SK-N-SH treated with all-trans-retinoic acid at 6 μM for 48 hours (cell line): ENCODE measurements around the gene SH3RF1.

Experiments used
- ARNTL ChIP-seq: fragments of 450-650 bp; formaldehyde crosslinking; IDR thresholded peaks from 2 replicates; pipeline ENCODE4 v1.5.0; 2020; ENCODE audit warnings: low read depth, mild to moderate bottlenecking, moderate library complexity, borderline replicate concordance
- TOX ChIP-seq: fragments of 250-450 bp; sonication (Bioruptor Pico); IDR thresholded peaks from 2 replicates; pipeline ENCODE4 v1.8.0; 2021; ENCODE audit warnings: mild to moderate bottlenecking, moderate library complexity, borderline replicate concordance
- ZFP3 ChIP-seq: fragments of 250-450 bp; sonication (Bioruptor Pico); IDR thresholded peaks from 2 replicates; pipeline ENCODE4 v1.5.0; 2020; ENCODE audit warnings: mild to moderate bottlenecking, moderate library complexity
- ZFP30 ChIP-seq: fragments of 450-650 bp; formaldehyde crosslinking; IDR thresholded peaks from 2 replicates; pipeline ENCODE4 v1.5.0; 2022; ENCODE audit warnings: mild to moderate bottlenecking, moderate library complexity
- TF ChIP-seq, protein P1 (sequence below): fragments of 250-450 bp; sonication (Bioruptor Pico); IDR thresholded peaks from 2 replicates; pipeline ENCODE4 v1.8.0; 2020; ENCODE audit warnings: mild to moderate bottlenecking, moderate library complexity, borderline replicate concordance
- TF ChIP-seq, protein P2 (sequence below): fragments of 250-450 bp; sonication (Bioruptor Pico); IDR thresholded peaks from 2 replicates; pipeline ENCODE4 v1.5.0; 2020; ENCODE audit warnings: mild to moderate bottlenecking, moderate library complexity
- TF ChIP-seq, protein P3 (sequence below): fragments of 250-450 bp; sonication (Bioruptor Pico); IDR thresholded peaks from 2 replicates; pipeline ENCODE4 v1.5.1; 2021; ENCODE audit warnings: mild to moderate bottlenecking, moderate library complexity
- TF ChIP-seq, protein P4 (sequence below): fragments of 250-450 bp; sonication (Bioruptor Pico); IDR thresholded peaks from 2 replicates; pipeline ENCODE4 v1.5.1; 2020; ENCODE audit warnings: low read depth, mild to moderate bottlenecking, moderate library complexity

DNA sequence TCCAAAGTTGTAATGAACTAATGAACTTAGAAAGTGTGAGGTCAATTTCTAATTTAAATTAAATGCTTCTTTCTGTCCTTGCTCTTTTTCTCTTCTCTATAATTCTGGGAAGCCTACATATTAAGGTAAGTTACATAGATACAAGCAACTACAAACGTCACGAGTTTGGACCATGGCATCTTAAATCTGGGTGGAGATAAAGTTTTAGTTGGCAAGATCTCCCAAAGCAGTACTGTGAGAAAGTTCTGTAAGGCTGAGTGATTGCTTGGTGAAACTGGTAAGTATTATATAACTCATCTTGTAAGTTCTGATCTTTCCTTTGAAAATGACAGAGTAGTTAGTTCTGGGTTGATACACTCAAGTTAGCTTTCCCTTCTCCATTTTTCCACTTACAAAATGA is 135.0 kb downstream of the SH3RF1 start:
- TF ChIP-seq, protein P1, sequence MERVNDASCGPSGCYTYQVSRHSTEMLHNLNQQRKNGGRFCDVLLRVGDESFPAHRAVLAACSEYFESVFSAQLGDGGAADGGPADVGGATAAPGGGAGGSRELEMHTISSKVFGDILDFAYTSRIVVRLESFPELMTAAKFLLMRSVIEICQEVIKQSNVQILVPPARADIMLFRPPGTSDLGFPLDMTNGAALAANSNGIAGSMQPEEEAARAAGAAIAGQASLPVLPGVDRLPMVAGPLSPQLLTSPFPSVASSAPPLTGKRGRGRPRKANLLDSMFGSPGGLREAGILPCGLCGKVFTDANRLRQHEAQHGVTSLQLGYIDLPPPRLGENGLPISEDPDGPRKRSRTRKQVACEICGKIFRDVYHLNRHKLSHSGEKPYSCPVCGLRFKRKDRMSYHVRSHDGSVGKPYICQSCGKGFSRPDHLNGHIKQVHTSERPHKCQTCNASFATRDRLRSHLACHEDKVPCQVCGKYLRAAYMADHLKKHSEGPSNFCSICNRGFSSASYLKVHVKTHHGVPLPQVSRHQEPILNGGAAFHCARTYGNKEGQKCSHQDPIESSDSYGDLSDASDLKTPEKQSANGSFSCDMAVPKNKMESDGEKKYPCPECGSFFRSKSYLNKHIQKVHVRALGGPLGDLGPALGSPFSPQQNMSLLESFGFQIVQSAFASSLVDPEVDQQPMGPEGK (CRISPR knock-in tag): no peak
- no peak for TF ChIP-seq ZFP30 (CRISPR knock-in tag)
- TF ChIP-seq, protein P2, sequence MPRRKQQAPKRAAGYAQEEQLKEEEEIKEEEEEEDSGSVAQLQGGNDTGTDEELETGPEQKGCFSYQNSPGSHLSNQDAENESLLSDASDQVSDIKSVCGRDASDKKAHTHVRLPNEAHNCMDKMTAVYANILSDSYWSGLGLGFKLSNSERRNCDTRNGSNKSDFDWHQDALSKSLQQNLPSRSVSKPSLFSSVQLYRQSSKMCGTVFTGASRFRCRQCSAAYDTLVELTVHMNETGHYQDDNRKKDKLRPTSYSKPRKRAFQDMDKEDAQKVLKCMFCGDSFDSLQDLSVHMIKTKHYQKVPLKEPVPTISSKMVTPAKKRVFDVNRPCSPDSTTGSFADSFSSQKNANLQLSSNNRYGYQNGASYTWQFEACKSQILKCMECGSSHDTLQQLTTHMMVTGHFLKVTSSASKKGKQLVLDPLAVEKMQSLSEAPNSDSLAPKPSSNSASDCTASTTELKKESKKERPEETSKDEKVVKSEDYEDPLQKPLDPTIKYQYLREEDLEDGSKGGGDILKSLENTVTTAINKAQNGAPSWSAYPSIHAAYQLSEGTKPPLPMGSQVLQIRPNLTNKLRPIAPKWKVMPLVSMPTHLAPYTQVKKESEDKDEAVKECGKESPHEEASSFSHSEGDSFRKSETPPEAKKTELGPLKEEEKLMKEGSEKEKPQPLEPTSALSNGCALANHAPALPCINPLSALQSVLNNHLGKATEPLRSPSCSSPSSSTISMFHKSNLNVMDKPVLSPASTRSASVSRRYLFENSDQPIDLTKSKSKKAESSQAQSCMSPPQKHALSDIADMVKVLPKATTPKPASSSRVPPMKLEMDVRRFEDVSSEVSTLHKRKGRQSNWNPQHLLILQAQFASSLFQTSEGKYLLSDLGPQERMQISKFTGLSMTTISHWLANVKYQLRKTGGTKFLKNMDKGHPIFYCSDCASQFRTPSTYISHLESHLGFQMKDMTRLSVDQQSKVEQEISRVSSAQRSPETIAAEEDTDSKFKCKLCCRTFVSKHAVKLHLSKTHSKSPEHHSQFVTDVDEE (CRISPR knock-in tag): no peak
- TF ChIP-seq, protein P3, sequence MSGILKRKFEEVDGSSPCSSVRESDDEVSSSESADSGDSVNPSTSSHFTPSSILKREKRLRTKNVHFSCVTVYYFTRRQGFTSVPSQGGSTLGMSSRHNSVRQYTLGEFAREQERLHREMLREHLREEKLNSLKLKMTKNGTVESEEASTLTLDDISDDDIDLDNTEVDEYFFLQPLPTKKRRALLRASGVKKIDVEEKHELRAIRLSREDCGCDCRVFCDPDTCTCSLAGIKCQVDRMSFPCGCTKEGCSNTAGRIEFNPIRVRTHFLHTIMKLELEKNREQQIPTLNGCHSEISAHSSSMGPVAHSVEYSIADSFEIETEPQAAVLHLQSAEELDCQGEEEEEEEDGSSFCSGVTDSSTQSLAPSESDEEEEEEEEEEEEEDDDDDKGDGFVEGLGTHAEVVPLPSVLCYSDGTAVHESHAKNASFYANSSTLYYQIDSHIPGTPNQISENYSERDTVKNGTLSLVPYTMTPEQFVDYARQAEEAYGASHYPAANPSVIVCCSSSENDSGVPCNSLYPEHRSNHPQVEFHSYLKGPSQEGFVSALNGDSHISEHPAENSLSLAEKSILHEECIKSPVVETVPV (CRISPR knock-in tag): no peak
- no peak for TF ChIP-seq ARNTL
- TF ChIP-seq, protein P4, sequence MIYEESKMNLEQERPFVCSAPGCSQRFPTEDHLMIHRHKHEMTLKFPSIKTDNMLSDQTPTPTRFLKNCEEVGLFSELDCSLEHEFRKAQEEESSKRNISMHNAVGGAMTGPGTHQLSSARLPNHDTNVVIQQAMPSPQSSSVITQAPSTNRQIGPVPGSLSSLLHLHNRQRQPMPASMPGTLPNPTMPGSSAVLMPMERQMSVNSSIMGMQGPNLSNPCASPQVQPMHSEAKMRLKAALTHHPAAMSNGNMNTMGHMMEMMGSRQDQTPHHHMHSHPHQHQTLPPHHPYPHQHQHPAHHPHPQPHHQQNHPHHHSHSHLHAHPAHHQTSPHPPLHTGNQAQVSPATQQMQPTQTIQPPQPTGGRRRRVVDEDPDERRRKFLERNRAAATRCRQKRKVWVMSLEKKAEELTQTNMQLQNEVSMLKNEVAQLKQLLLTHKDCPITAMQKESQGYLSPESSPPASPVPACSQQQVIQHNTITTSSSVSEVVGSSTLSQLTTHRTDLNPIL: no peak
- no peak for TF ChIP-seq ZFP3 (CRISPR knock-in tag)
- TF ChIP-seq TOX (CRISPR knock-in tag): no peak
